Effector CD4-positive, alpha-beta T cell (primary cell): ENCODE results near the gene HOXB1.
"Not testable (repeated sequence)": the region's sequence is repeated elsewhere in the genome, so short reads cannot be mapped to it uniquely, and the experiment has no call there.

Experiments used
- DNase-seq: peaks from one replicate; pipeline ENCODE4 v3.0.0-alpha.2; 2020

The HOXB1 gene

GRCh38 chr17:48492401-48493298 lies 38.2 kb downstream of the HOXB1 start:
- peak; percentile 64 for DNase-seq

- DNase-seq, result no peak
Observed at GRCh38 chr17:48491527-48492273, 39.1 kb downstream of the HOXB1 start.

- DNase-seq, result no peak
Observed at GRCh38 chr17:48490451-48490892, 40.3 kb downstream of the HOXB1 start.

- DNase-seq, result no peak
Observed at GRCh38 chr17:48489781-48490180, 41.0 kb downstream of the HOXB1 start.

- DNase-seq, result no peak
Observed at GRCh38 chr17:48488548-48489106, 42.2 kb downstream of the HOXB1 start.

GRCh38 chr17:48487221-48487620 lies 43.6 kb downstream of the HOXB1 start:
- DNase-seq, result no peak

GRCh38 chr17:48486557-48486956 lies 44.3 kb downstream of the HOXB1 start:
- no peak for DNase-seq

- DNase-seq, result no peak
Observed at GRCh38 chr17:48484850-48485249, 46.0 kb downstream of the HOXB1 start.

GRCh38 chr17:48484256-48484655 lies 46.6 kb downstream of the HOXB1 start:
- no peak for DNase-seq

- no peak for DNase-seq
Observed at GRCh38 chr17:48483471-48484131, 47.2 kb downstream of the HOXB1 start.

GRCh38 chr17:48483004-48483403 lies 47.8 kb downstream of the HOXB1 start:
- DNase-seq, result no peak

- DNase-seq, result not testable (repeated sequence)
Observed at GRCh38 chr17:48482301-48482700, 48.5 kb downstream of the HOXB1 start.

GRCh38 chr17:48479014-48479402 lies 51.8 kb downstream of the HOXB1 start:
- DNase-seq, result no peak
